GM19035 (cell line): ENCODE data around the gene NR4A3.
"Not testable (repeated sequence)": the region's sequence is repeated elsewhere in the genome, so short reads cannot be mapped to it uniquely, and the experiment has no call there.

Source experiments
- ATAC-seq: cut with Tn5 transposase; IDR thresholded peaks from one replicate; pipeline ENCODE4 v1.9.1; 2021; ENCODE audit not compliant: unreplicated experiment

The NR4A3 gene

GRCh38 chr9:99821396-99822108, at the start of gene NR4A3:
NR4A3 (plus strand) TSS chr9:99821885; CDS start chr9:99828043, 6,158 bp downstream.
- peak; percentile 35 for ATAC-seq

- no peak for ATAC-seq
Observed at GRCh38 chr9:99773468-99774138, 48.1 kb upstream of the NR4A3 start.

GRCh38 chr9:99778308-99778707, 43.4 kb upstream of the NR4A3 start:
- no peak for ATAC-seq

GRCh38 chr9:99778836-99779235, 42.8 kb upstream of the NR4A3 start:
- ATAC-seq: no peak

GRCh38 chr9:99779277-99779676, 42.4 kb upstream of the NR4A3 start:
- ATAC-seq: no peak

- not testable (repeated sequence) for ATAC-seq
Observed at GRCh38 chr9:99782349-99782748, 39.3 kb upstream of the NR4A3 start.

- ATAC-seq: no peak
Observed at GRCh38 chr9:99782962-99783718, 38.5 kb upstream of the NR4A3 start.

- no peak for ATAC-seq
Observed at GRCh38 chr9:99783799-99784198, 37.9 kb upstream of the NR4A3 start.

- ATAC-seq: no peak
Observed at GRCh38 chr9:99785010-99785590, 36.6 kb upstream of the NR4A3 start.

- ATAC-seq: no peak
Observed at GRCh38 chr9:99787556-99787955, 34.1 kb upstream of the NR4A3 start.

GRCh38 chr9:99793528-99793927, 28.2 kb upstream of the NR4A3 start:
- no peak for ATAC-seq

GRCh38 chr9:99796231-99796630, 25.5 kb upstream of the NR4A3 start:
- ATAC-seq: no peak

GRCh38 chr9:99801775-99802174, 19.9 kb upstream of the NR4A3 start:
- ATAC-seq: no peak

- no peak for ATAC-seq
Observed at GRCh38 chr9:99803694-99804093, 18.0 kb upstream of the NR4A3 start.

- ATAC-seq: peak; percentile 47
Observed at GRCh38 chr9:99807276-99807852, 14.3 kb upstream of the NR4A3 start.

GRCh38 chr9:99807956-99808355, 13.7 kb upstream of the NR4A3 start:
- ATAC-seq: no peak

- ATAC-seq: no peak
Observed at GRCh38 chr9:99808454-99808853, 13.2 kb upstream of the NR4A3 start.

- no peak for ATAC-seq
Observed at GRCh38 chr9:99809586-99810319, 11.9 kb upstream of the NR4A3 start.

GRCh38 chr9:99811172-99811571, 10.5 kb upstream of the NR4A3 start:
- peak; percentile 16 for ATAC-seq

- peak; percentile 64 for ATAC-seq
Observed at GRCh38 chr9:99811598-99812383, 9.9 kb upstream of the NR4A3 start.
